Stimulated activated CD4-positive, alpha-beta T cell treated with anti-CD3 and anti-CD28 coated beads, Interleukin-2, amount 100 ng/mL, for 24 hours (primary cell): ENCODE results near the gene TNFRSF18.

ENCODE experiments used
- DNase-seq, 2 donors: peaks; one replicate each; pipeline ENCODE4 v3.0.0-alpha.2; 2020

TNFRSF18 gene

DNA sequence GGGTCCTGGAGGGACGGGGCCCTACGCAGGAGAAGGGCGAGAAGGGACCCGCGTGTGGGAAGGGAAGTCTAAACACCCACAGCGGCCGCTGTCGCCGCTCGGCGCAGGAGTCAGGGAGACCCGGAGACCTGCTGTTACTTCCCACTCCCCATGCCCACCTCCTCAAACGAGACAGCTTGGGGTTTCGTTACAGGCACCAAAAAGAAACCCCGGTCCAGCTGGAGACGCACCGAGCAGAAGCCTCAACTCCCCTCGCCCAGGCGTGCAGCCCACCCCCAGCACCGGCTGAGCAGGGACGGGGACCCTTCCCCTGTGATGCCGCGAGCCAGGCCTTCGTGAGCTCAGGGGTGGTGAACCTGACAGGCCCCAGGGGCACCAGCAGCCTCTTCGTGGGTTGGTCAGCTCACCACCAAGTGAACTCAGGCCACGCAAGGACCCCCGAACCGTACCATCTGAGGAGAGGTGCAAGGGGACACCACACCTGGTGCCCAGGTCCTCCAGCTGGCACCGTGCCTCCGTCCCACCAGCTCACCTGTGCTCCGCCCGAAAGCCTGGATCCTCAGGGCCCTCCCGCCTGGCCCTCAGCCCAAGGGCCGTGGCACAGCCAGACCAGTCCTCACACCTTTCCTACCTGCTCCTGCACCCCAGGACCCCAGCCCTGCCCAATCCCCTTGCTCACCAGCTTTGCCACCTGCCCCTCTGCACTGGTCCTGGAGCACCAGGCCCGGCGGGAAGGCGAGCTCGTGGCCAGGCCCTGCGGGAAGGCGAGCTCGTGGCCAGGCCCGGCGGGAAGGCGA, 20.4 kb upstream of the TNFRSF18 start:
- DNase-seq: no peak

DNA sequence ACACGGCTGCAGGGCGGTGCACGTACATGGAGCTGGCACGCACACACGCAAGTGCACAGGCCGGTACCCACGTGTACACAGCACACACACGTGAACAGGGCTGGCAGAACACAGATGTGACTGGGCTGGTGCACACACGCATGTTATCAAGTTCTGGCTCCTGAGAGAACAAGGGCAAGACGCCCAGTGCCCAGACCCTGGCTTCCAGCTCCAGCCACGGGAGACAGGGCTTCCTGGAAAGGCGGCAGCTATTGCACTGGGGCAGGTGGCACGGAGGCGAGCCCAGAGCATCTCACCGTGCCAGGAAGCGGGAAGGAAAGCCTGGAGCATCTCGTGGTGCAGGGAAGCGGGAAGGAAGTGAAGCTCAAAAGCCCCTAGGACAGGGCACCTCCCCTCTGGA, 19.5 kb upstream of the TNFRSF18 start:
- no peak for DNase-seq

DNA sequence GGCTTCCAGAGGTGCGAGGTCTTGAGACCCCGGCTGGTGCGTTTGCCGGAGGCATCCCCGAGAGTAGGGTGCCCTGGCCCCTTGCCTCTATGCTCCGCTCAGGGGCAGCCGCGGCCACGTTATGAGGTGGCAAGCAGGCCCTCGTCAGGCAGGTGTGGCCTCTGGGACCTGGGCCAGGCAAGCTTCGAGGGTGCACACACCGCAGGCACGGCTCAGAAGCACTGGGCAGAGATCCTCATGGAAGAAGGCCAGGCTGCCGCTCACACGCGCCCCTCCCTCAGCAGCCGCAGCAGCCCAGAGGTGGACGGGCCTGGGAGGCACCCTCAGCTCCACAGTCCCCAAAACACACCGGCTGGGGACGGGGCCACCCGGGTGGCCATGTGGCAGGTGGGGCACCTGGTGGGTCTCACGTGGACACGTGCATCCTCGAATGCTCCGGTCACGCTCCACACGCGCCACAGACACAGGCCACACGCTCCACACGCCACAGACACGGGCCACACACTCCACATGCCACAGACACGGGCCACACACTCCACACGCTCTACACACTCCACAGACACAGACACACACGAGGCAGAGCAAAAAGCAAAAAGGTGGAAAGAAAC, 18.9 kb upstream of the TNFRSF18 start:
- no peak for DNase-seq

DNA sequence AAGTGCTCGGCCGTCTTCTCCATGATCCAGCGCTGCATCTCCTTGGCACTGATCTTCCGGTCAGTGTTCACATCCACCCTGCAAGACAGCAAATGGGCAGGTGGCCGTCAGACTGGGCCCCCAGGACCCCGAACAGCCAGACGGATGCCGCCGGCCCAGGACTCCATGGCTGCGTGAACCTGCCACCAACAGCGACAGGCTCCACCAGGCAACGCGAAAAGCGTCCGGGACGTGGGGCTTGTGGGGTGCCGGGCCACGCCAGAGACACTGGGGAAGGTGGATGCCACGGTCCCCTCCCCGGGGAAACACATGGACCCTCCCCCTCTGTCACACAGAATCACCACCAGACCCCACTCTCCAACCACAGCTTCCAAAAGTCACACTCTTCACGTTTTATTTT, 17.5 kb upstream of the TNFRSF18 start:
- DNase-seq: no peak

DNA sequence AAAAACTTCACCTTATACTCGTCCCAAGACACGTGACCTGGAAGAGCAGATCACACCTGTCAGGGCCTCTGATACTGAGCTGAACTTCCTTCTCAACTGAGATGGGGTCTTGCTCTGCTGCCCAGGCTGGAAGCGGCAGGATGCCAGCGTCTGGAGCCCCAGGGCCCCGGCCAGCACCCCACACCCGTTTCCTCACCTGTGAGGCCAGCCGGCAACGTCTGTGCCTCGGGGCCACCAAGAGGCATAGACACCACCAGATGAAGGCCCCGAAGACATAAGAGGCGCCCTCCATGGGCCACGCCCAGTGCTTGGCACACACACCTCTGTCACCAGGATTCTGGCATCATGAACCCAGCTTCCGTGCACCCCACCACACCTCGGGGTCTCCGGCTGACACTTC, 16.9 kb upstream of the TNFRSF18 start:
- no peak for DNase-seq

DNA sequence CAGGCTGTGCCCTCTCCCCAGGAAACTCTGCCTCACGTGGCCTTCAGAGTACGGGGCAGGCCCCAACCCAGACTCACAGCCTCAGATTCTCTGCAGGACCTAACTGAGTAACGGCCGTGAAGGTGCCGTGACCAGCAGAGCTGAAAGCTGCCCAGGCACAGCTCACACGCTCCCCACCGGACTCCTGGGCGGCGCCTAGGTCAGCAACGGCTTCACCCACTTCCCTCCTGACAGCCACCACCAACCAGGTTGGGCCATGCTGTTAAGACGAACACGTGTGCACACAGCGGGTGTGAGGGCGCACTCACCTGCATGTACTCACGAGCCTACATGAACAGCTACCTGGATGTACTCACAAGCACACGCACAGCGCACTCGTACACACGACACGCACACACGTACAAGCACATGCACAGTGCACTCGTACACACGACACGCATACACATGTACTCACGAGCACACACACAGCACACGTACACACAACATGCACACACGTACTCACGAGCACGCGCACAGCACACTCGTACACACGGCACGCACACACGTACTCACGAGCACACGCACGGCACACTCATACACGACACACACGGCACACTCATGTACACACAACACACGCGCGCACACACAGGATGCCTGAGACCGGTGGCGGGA, 16.3 kb upstream of the TNFRSF18 start:
- DNase-seq: no peak

DNA sequence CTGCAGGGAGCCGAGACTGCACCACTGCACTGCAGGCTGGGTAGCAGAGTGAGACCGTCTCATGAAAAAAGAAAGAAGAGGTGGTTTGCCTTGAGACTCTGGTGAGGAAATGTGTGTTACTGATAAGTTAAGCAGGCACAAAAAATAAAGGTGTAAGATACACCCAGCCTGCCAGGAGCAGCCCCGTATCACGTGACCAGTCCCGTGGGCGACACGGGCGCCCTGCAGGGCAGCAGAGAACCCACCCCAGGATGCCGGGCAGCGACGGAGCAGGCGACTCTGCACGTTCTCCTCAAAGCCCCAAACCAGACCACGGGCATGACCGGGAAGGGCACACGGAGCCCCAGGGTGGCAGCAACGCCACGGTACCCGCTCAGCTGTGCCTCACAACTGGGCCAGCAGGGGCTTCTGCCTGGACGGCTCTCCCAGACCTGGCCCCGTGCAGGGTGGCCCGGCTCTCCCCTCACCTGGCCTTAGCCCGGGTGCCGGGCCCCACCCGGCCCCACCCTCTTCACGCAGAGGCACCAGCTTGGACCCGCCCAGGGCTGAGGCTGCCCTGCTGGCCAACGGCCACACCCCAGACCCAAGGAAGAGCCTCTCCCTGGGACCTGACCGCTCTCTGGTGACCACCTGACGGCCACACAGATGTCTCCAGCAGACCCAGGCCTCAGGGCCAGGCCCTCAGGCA, 15.6 kb upstream of the TNFRSF18 start:
- no peak for DNase-seq

DNA sequence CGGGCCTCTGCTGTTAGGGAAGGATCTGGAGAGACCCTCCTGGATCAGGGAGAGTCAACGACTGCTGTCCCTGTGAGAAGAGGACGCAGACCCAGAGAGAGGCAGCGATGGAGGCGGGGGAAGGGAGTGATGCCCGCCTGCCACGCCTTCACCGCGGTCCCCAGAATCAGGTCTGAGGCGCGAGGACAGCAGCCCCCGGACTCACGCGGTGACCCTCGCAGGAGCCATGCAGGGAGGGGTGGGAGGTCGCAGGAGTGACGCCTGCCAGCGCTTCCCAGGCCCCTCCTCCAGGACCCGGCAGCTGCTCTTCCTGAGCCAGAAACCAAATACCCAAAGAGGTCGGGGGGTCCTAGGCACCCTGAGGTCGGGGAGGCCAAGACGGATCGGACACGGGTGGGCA, 13.8 kb upstream of the TNFRSF18 start:
- DNase-seq: no peak

DNA sequence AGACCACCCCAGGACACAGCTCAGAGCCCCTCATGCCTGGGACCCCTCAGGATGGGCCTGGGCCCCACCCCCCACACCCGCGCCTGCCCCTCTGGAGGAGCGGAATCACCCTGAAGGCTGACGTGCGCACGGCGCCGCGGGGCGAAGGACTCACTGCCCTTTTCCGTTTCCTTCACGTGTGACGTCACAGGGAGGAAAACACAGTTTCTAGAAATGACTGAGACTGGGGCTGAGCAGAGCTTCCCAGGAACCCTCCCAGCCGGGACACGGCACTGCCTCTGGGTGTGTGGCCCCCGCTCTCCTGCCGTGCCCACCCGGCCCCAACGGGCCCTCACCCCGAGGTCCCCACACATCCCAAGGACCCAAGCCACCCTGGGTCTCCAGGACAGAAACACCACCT, 12.9 kb upstream of the TNFRSF18 start:
- peak; percentile 64 to 67 for DNase-seq

DNA sequence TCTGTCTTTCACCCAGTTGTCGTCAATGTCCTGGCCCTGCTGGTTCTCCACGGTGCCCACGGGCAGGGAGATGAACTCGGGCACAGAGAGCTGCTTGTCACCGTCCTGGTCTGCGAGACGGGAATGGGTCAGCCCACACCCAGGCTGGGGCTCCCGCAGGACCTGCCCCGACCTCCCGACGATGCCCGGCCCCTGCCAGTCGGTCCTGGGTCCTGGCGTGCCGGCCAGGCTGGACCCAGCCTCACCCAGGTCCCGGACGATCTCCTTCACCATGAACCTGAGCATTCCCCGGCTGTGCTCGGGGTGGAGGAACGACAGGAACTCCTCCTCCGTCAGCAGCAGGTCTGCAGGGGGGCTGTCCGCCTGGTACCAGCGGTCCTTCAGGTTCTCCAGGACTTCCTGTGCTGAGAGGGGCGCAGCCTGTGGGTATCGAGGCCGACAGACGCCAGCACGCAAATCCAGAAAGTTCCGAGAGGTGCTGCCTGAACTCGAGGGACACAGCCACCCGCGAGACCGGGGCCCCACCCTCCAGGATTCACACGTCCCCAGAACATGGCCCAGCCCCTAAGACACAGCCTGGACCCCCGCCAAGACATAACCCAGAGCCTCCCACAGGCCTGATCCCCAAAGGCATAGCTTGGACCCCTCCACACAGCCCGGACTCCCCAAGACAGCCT, 12.3 kb upstream of the TNFRSF18 start:
- DNase-seq: peak in 1 of 2 donors; percentile 14

DNA sequence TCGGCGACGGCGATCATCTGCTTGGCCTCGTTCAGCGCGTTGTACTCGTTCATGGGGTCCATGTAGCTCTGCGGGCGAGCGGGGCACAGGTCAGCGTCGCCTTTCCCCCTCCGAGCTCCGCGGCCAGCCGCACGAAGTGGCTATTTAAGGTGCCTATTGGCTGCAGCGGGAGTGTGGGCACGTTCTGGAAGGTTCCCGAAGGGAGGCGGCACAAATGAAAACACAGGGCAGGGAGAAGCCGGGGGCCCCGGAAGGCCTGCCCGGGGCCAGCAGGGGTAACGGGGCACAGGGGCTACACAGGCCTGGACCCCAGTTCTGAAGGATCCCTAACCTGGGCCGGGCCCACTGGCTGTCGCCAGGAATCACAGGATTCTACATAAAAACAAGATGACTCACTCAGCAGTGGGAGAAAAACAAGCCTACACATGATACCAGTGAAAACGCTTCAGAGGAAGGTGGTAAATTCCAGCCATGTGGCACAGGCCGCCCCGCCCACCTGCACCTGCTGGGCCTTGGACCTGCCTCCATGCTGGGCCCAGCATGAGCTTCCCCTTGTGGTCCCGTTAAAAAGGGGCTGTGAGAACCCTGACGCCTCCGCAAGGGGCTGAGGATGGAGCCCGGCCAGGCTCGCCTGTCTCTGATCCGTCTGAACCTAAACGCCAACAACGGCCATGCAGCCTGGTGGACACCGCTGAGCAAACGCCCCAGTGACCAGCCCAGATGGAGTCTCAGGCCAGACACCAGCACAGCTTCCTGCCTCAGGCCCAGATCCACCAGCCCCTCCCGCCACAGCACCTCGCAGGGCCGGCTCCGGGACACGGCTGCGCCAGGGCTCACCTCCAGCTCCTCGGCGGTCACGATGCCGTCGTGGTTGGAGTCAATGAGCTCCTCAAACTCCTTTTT, 11.5 kb upstream of the TNFRSF18 start:
- DNase-seq: peak; percentile 59 to 71

DNA sequence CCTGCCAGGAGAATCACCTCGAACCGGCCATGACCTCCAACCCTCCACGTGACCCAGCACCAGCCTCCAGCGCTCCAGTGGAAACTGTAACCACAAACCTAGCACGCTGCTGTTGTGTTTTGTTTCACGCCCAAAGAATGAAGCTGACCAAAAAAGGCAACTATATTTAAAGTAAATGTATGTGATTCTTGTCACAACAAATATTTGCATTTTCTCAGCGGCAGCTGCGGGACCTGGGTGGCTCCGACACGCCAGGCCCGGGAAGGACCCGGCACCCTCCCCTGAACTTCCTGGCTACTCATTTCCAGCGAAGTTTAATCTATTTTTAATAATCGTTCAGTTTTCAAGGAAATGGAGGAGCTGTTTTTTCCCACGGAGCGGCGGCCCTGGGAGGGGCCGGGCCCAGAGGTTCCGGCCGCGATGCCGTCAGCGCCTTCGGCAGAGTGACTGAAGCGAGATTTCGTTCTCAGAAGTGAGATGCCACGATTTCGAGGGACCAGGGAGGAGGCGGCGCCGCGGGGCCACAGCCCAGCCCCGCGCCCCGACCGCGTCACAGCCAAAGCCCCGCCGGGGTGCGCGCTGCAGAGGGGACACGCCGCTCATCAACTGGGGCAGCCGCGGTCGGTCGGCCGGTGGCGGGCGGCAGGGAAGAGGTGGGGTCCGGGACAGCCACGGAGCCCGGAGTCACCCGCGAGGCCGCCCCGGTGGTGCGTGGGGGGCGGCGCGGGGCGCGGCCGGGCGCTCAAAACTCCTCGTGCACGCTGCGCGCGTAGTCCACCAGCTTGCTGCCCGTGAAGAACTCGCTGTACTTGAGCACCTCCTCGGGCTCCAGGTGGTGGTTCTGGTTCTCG, 10.6 kb upstream of the TNFRSF18 start:
- peak; percentile 55 to 59 for DNase-seq

DNA sequence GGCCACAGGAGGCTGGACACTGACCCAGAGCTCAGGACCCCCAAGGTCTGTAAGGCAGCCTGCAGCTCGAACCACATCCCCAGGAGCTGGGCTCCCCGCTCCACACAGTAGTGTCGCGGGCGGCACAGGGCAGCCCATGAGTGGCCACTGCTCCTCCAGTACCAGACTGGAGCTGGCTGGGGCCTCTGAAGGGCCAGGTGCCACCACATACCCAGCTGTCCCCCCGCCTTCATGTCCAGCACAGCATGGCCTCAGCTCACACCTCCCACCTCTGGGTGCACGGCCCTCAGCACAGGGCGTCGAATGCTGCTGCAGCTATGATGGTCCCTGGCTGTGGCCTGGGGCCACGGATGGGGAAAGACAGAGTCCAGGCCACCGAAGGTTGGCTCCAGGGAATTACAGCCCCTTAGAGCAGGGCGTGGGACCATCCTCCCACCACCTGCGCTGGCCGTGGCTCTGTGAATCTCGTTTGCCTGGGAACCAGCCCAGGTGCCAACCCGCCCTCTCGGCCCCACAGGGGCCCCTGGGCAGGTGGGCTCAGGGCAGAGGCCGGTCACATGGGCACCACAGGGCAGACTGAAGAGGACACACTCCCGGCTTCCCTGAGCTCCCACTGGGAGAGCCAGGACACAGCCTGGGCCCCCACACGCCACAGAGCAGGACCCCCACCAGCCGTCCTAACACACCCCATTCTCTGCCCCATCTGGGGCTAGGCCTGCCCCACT, 9.7 kb upstream of the TNFRSF18 start:
- no peak for DNase-seq

DNA sequence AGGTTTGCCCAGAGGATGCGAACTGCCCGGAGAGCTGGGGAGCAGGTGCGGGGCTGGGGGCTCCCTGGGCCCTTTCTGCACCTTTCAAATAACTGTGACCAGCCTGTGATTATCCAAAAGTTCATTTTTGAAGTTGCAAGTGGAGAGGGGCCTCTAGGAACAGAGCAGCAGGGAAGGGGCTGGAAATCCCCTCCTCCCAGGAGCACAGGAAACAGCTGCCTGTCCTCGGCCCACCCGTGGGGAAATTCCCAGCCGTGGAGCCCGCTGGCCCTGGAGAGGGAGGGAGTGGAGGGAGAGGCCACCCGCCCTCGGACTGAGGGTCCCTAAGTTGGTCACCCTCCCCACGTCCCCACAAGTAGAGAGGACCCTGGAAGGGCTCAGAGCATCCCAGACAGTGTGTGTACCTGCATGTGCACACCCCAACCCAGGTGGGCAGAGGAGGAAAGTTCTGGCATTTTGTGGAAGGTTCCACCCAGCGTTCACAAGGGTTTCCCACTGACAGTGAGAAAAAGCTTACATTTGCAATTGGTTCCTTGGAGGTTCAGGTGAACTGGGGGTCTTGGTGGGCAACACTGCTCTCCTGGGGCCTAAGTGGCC, 8.8 kb upstream of the TNFRSF18 start:
- DNase-seq: peak; percentile 35 to 48

DNA sequence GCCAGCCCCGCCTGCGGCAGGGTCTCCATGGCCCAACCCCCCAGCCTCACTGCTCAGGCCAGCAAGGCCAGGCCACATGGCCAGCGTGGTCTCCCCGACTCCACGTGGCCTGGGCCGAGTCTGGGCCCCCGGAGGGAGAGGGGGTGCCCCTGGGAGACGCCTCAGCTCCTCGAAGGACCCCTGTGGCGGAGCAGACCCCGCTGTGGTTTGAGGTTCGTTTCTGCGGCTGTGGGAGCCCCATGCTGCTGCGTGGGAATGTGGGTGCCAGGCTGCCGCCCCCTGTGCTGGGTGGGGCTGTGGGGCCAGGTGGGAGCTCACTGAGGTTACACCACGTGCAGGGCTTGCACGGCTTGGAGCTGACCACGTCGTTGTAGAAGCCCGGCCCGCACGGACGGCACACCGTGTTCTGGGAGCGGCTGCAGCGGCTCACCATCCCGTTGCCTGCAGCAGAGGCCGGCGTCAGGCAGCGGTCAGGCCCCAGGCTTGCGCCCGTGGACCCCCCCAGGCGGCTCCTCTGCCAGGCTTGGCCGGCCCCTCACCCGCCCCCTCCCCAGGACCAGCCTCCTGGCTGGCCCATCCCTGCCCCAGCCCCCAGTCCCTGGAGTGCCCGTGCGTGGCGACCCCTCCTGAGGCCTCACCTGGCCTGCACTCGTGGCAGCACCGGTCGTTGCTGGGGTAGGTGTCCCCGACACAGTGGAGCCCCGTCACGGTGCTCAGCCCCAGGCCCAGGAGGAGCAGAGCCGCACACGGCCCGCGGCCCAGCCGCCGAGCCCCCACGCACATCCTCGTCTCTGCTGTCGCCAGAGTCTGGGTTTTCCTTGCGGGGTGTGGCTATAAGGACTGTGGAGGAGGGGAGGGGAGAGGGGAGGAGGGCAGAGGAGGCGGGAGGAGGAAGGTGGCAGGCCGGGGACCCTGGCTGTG, 7.2 kb upstream of the TNFRSF18 start, which contains the start of gene TNFRSF4:
Gene TNFRSF4 (minus strand): TSS at position 809 of the 921 bp plus-strand sequence. CDS start 26 bp downstream, at position 783.
- DNase-seq: peak; percentile 63 to 69

DNA sequence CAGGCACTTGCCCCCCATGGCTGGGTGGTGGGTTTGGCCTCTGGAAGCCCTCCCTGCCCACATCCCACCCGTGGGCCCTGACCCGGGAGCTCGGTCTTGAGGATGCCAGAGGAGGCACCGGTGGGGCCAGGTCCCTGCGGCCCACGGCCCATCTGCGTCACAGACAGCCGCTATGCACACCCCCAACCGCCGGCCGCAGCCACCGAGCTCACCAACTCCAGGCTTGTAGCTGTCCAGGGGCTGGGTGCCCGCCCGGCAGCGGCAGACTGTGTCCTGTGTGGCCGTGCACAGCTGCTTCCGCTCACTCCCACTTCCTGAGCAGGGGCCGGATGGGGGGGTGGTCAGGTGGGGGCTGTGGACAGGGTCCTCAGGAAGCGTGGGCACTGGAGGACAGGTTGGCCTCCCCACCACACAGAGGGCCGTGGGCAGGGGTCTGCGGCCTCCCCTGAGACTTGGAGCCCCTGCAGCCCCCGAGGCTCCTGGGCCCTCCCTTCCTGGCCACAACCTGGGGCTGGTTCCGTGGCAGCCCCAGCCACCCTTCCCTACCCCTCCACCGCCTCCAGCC, 6.5 kb upstream of the TNFRSF18 start:
- DNase-seq: peak; percentile 52 to 67

DNA sequence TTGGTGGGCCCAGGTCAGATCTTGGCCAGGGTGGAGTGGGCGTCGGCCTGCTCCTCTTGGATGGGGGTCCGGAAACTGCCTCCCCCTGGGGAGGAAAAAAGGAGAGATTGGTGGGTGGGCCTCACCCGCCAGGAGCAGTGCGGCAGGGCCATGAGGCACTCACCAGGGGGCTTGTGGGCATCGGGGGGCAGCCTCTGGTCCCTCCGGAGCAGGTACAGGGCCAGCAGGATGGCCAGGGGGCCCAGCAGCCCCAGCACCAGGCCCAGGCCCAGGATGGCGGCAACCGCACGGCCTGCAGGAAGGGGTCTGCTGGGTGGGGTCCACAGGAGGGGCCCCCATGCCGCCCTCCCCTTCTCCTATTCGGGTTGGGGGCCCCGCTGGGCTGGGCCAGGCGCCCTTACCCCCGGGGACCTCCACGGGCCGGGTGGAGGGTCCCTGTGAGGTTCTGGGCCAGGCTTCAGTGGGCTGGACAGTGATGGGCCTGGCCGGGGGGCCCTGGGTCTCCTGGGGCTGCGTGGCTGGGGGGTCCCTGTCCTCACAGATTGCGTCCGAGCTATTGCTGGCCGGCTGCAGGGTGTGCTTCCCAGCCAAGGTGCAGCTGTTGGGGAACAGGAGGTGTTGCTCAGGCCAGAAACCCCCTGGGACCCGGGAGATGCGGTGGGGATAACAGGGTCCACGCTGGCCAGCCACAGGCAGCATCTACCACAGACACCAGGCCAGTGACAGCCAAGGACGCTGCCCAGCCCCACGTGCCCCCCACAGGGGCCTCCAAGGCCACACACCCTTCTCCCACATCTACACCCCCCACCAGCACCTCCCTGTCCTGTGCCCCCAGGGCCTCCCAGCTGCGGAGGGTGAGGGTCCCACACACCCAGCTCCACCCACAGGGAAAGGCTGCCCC, 5.4 kb upstream of the TNFRSF18 start:
- no peak for DNase-seq
